GM12891 (cell line): ENCODE measurements around the gene STING1.

Experiments used
- POLR2A ChIP-seq: IDR thresholded peaks from 2 replicates; pipeline ENCODE4 v1.6.1; 2011; ENCODE audit warnings: low read depth, low read length, control low read depth
- POLR2AphosphoS5 ChIP-seq: IDR thresholded peaks from 2 replicates; pipeline ENCODE4 v1.6.1; 2011; ENCODE audit warnings: low read depth, low read length, control low read depth
- TAF1 ChIP-seq: IDR thresholded peaks from 2 replicates; pipeline ENCODE4 v1.6.1; 2011; ENCODE audit warnings: low read depth, low read length, control low read depth

DNA sequence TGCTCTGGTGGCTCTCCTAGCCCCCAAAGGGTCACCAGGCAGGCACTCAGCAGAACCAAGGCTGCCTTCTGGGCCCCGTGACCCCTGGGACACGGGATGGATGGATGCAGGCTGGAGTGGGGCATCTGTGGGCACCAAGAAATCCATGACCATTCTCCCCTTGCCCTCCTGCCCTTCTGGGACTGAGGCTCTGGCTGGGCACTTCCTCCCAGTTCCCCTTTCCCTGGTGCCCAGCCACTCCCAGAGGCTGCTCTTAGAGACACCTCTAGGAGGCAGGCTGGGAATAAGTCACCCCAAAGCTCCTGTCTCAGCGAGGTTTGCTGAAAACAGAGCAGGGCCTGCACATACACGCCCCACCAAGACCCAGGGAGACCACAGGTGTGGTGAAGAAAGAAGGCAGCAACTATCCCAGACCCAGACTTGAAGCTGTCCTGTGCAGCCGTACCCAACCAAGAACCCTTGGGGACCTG, 943 bp downstream of the STING1 start:
- no peak for TF ChIP-seq POLR2A
- TF ChIP-seq TAF1, result no peak
- no peak for TF ChIP-seq POLR2AphosphoS5
